GM19043 (cell line): ENCODE measurements around the gene DST.

Experiments
- ATAC-seq: cut with Tn5 transposase; IDR thresholded peaks from one replicate; pipeline ENCODE4 v1.9.1; 2021; ENCODE audit warnings: low read depth; ENCODE audit not compliant: unreplicated experiment

Gene DST

DNA sequence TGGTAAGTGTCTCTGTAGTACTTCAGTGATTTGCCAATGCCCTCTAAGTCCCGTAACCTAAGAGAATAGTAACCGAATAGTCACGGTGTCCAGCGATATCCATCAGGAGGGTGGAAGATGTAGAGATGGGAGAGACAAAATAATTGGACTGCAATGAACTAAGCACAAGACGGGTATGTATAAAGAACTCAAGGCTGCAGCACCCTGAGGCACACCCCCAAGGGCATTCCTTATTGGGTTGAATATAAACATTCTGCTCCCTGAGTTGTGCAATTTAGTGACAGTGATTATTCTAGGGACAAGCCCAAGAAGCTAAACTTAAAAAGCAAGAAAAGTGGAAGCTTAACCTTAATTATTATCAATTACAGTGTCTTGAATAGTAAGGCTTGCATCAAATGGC is 14.6 kb downstream of the DST start:
- no peak for ATAC-seq

DNA sequence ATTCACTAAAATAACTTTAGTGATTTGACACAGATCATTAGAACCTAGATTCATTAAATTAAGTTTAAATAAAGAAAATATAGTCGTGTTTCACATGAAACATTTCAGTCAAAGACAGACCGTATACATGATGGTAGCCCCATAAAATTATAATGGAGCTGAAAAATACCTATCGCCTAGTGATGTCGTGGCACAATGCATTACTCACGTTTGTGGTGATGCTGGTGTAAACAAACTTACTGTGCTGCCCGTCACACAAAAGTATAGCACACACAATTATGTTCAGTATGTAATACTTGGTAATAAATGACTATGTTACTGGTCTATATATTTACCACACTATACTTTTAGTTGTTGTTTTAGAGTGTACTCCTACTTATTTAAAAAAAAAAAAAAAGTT is 17.3 kb downstream of the DST start:
- no peak for ATAC-seq

DNA sequence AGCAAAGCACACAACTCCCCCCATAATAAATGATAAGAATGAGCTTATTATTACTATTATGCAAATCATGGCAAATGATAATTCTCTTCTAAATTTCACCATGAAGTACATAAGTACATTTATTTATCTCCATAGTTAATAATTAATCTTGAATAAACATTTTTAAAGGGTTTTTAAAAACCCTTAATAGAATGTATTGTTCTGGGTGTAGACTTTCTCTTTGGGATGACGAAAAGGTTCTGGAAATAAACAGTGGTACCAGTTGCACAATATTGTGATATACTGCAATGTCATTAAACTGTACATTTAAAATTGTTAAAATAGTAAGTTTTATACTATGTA is 18.0 kb downstream of the DST start:
- ATAC-seq: no peak

DNA sequence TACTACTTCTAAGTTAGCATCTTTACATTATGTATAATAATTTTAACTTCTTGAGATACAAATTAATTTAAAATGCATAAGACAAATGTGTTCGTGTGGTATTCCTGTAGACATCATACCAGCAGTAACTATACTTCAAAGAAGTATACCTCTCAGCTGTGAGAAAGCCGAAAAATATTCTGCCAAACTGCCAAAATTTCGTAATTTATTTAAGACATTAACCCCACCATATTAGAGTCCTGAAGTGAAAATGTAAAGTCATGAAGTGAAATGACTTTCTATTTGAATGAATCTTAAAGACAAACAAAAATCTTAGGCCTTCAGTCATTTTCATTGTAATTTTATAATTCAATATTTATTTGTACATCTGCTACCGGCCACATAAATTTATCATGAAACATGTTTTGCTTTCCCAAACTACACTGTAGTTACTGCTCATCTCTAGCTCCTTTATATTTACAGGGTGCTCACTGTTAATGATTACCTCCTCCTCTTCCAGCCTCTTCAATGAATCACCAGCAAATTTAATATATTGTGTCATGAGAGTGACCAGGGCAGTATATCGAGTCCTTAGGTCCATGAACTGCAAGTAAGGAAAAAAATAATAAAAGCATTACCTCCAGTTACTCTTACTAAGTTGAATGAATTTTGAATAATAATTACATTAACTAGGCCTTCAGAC is 18.5 kb downstream of the DST start:
- ATAC-seq: no peak

DNA sequence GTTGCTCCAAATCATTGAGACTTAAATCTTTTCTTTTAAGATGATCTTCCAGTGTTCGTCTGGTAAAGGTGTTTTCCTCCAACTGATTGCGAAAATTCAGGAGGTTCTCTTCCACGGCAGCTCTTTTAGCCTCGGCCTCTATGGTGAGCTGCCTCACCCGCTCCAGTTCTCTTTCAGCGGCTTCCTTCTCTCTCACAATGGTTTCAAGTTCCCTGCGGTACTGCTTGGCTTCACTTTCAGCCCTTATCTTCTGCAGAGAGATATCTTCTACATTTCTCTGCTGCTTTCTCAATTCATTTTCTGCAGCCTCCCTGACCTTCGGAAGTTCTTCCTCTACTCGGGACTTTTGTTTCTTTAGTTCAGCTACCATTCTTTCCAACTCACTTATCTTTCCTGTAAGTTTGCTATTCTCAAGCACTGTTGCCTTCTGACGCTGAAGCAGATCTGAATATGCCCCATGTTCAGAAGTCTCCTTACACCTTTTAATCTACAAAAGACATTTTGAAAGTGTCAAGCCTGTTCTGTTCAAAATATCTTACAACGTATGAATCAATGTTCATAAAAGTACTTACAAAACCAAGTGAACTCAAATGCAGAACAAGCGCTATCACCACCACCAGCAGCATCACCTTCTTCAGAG is 22.3 kb downstream of the DST start:
- ATAC-seq: no peak

DNA sequence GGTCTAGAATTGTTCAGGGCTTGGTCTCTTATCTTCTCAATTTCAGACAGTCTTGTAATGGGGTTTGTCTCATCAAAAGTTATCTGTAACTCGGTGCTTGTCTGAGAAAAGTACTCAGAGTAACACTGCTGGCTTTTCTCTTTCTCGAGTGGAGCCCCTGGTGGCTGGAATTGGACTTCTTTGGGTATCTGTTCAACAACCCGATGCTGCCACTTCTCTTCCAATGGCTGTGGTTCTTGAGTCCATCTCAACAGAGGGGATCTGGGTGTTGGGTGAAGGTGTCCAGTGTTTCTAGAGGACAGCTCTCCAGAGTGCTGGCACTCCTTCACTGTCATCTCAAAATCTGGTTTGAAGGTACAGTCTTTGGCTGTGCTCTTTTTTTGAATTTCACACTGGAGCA is 24.6 kb downstream of the DST start:
- no peak for ATAC-seq

DNA sequence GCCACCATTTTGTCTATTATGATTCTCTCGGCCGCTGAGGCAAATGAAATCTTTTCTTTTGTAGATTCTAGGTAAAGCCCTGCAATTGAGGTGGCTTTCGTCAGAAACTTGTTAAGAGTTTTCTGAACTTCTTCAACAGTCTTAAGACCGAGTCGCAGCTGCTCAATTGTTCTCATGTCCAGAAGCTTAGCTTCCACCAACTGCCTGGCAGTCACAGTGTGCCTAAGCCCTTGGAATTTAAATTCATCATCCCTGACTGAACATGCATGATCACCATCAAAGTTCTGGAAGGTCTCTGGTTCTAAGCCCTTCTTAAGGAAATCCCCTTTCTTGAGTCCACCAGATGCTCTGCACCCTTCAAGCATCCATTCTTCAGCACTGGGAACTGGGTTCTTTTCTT is 25.7 kb downstream of the DST start:
- ATAC-seq: no peak

DNA sequence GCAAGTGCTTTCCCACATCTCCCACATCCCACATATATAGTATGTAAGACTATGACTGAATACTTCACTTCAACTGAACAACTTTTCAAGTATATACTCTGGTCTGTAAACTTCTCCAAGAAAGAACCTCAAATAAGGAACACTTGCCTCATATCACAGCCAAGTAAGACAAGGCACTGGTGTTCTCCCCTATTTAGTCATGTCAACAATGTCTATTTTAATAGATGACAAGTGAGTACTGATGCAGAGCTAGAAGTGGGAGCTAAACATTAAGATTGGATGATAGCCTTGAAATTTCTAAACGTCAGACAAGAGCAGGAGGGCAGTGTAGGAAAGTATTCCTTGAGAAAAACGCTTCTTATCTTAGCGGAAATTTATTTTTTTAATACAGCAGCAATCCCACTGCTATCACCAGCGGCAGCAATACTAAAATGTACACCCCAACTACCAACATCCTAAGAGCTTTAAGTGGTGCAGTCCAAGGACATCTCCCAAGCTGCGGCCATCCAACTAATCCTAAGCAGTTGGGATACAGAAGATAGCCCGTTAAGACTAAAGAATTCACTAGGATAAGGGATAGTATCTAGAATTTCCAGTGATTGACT is 29.3 kb downstream of the DST start:
- no peak for ATAC-seq

DNA sequence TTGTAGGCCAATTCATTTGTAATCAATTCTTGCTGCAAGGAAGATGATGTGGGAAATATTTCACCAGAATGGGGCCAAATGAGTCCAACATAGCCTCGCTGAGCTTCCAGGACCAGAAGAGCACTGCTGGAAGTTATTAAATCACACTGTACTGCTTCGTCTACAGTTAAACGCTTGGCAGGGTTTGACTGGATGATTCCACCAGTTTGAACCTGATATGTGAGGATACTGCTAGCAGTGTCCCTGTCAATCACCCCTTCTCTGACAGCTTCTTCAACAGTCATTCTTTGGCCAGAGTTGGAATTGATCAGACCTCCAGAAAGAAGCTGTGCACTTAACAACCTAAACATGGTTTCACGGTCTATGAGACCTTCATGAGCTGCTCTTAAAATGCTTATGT is 34.4 kb downstream of the DST start:
- no peak for ATAC-seq

DNA sequence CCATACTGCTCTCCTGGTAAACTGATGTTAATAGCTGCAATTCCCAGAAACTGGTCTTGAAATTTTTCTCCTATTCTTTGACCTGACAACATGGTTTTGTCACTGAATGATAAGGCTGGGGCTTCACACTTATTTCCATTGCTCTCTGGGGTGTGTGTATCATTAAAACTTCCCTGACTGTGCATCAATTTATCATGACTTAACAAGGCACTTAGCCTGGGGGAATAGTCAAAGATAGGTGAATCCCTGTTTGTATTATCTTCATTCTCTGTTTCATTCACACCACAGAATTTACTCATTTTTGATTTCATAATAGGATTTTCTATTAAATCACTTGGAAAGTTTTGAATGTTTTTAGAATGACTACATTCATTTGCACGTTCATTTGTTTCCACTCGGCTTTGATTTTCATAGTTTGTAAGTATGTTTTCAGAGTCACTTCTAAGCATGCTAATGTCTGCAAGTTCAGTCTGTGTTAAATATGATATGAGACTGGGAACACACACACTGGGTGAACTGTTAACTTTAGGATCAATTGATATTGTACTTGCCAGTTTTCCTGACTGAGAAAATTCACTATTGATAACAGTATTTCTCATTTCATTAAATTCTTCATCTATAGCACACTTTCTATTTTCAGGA is 35.5 kb downstream of the DST start:
- no peak for ATAC-seq

DNA sequence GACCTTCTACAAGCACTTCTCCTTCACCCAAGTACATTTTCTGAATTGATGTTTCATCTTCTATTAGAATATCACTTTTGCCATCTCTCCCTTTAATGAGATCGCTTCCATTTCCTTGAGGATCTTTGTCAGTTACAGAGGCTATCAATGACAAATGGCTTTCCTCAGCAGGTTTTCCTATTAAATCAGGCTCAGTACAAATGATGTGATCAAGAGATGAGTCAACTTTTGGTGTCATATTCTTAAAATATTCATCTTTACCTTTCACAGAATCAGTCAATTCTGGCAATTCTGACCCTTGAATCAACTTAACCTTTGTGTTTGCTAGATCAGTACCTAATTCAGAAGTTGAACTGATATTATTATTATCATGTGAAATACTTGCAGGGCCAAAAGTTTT is 37.3 kb downstream of the DST start:
- ATAC-seq: no peak

DNA sequence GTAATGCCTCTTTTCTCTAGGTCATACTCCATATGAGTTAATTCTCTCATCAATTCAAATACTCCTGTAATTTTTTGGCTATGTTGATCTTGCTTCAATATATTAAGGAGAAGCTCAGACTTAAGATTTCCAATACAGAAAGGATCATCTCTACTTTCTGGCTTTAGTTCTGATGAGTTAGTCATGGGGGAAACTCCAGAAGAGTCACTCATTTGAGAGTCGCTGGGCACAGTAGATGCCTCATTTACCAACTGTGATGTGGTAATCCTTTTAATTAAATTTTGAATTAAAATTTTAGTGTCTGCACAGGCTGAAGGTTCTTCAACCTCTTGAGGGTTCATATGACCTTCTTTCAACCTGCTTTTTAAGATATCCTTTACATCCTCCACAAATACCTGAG is 38.5 kb downstream of the DST start:
- ATAC-seq: no peak

DNA sequence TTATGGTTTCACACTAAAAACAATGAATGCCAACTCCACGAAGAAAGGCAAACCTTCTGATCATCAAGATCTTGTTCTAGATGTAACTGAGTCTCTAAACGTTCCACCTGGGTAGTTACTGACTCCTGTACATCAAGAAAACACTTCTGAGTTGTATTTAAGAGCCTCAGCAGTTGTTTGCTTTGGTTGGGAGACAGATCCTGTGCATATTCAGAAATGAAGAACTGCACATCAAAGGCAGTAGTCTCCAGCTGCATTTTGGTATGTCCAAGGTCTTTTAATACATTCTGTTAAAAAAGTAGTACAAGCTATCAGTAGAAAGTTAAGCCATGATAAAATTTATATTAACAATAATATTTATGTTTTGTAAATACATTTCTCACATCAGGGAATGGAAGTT is 41.3 kb downstream of the DST start:
- no peak for ATAC-seq

DNA sequence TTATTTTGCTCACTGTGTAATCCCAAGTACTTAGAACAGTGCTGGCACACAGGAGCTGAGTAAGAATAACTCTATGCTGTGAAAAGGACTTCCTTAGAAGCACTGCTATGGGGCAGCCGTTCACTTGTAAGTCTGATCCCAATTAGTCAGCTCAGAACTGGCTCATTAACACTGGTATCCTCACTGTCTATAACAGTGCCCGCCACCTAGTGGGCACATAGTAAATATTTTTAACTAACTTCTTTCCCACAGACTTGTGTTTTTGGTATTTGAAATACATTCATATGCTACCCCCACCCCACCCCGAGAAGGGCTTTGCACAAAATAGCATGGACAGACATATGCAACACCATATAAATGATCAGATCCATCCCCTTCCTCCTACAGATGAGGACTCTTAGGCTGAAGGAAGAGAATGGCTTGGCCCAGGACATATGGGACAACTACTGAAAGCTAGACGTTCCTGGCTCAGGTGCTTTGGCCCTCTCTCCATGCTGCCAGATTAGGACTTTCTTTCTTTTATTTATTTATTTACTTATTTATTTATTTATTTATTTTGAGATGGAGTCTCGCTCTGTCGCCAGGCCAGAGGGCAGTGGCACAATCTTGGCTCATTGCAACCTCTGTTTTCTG is 47.1 kb downstream of the DST start:
- ATAC-seq: no peak

DNA sequence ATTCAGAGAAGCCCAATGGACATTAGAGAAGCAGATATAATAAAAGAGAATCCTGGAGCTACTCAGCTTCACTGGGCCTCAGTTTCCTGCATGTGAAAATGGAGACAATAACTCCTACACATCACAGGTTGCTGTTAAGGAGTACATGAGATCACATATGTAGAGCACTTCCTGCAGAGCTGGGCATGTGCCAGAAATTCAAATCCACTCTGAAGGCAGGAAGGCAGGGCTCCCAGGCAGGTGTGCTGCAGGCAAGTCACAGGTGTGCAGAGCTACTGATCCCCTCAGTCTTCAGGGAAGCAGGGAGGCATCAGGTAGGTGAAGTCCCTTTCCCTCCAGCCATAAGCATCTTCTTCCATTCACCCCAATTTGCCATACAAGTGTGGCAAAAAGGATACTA is 48.0 kb downstream of the DST start:
- no peak for ATAC-seq

DNA sequence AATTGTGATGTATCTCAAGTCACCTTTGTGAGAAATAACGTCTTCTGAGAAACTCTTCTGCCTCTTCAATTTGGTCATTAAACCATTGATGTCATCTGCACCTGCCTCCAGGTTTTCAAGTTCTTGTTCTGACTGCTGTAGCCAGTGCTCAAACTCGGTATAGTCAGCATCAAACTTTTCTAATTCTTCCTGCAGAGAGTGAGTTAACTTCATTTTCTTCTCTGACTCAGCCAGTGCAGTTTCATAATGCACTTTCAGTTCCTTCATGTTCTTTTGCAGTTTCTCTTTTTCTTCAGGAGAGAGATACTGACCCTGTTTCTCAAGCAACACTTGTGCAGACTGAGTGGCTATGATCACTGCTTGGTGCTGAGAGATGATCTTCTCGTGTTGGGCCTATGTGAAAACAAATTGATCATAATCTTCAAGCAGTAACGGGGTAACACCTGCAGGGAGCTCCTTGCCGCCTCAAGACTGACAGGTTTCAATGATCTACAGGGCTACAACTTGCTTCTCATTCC is 48.8 kb downstream of the DST start:
- ATAC-seq: peak; percentile 94

DNA sequence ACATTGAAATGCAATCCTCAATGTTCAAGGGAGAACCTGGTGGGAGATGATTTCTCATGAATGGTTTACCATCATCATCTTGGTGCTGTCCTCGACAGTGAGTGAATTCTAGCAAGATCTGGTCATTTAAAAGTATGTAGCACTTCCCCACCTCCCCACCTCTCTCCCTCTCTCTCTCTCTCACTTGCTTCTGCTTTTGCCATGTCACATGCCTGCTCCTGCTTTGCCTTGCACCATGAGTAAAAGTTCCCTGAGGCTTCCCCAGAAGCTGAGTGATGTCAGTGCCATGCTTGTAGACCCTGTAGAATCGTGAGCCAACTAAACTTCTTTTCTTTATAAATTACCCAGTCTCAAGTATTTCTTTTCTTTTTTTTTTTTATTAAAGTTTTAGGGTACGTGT is 60.5 kb downstream of the DST start:
- no peak for ATAC-seq

DNA sequence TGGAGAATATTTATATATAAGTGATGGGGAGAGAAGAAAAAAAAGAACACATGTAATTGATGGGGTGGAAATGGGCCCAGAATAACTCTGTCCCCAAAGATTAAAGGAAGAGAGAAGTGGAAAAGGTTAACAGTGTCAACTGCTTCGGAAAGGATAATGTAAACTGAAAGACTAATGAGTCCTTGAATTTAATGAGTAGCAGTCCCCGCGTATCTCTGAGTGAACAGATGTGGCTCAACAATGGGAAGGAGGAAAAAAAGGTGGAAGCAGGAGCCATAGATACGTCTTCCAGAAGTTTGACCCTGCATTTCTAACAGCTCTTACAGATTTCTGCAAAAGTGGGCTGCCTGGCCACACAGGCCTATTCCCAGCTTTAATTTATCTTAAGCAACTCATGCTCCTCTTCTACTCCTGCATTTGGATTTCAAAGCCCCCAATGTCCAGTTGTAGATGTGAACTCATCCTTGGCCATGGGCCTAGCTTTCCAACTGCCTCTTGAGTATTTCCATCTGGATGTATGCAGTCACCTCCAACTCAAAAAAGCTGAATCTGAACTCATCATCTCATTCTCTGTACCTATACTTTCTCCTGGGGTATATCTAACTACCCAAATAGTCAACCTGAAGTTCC is 61.3 kb downstream of the DST start:
- ATAC-seq: no peak

DNA sequence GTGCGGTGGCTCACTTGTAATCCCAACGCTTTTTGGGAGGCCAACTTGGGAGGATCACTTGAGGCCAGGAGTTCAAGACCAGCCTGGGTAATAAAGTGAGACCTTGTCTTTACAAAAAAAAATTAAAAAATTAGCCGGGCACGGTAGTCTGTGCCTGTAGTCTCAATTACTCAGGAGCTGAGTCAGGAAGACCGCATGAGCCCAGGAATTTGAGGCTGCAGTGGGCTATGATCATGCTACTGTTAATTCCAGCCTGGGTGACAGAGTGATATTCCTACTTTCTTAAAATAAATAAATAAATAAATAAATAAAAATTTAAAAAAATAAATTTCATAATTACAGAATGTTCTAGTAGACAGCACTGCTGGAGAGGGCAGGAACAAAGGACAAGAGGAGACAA is 62.4 kb downstream of the DST start:
- no peak for ATAC-seq

DNA sequence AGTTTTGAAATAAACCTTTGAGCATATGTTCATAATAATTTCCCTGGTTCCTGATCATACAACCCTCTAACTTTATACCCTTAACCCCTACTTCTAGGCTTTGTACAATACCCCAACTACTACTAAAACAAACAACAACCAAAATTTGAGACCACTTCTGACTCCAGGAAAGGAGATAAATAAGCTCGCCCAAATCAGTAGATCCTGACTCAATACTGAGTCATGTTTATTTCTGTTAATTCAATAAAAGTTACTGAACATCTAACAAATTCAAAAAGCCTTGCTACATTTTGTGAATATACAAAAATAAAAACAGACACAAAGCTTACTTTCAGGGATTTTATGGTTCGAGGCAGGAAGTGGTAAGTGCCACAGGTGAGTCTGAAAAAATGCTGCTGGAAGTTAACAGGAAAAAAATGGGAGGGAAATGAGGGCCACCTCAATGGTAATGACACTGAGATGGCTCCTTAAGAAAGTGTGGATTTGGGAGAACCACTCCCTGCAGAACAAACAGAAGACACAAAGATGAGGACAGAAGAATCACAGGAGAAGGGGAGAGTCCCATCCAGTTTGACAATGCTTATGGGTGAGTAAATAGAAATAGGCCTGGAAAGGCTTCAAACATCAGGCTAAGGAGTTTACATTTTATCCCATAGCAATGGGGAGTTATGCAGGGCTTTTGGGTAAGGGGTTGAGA is 63.4 kb downstream of the DST start:
- no peak for ATAC-seq
